MM.1S (cell line): ENCODE results near the gene SLC17A7.

Source experiments
- CTCF ChIP-seq: fragments of 300-600 bp; sonication (generic); IDR thresholded peaks from 2 replicates; pipeline ENCODE4 v1.5.1; 2016; ENCODE audit warnings: antibody characterized with exemption, low read length, mixed read lengths
- EZH2phosphoT487 ChIP-seq: fragments of 300-600 bp; sonication (generic); IDR thresholded peaks from 2 replicates; pipeline ENCODE4 v1.6.1; 2018; ENCODE audit warnings: antibody characterized with exemption, low read length

- TF ChIP-seq CTCF (peak; percentile 34), EZH2phosphoT487 (no peak)
Measured at GRCh38 chr19:49430678-49431329, 10.5 kb downstream of the SLC17A7 start.
